Tibial nerve (tissue), 3 donors: ENCODE measurements around the gene MEF2D.

Experiments used
- POLR2A ChIP-seq, 2 donors: fragments of 450-650 bp; IDR thresholded peaks; one replicate each; pipeline ENCODE4 v1.6.1; 2017; ENCODE audit warnings: antibody characterized with exemption in 2 of 2, mild to moderate bottlenecking in 2 of 2, moderate library complexity in 2 of 2
- TF ChIP-seq, protein P1 (sequence below), 5 experiments: fragments of 200-600 bp in 3 of 5; fragments of 450-650 bp in 2 of 5; sonication (generic) in 3 of 5; IDR thresholded peaks; one replicate each; pipeline ENCODE4 v1.5.1; 2016 to 2019; ENCODE audit warnings: antibody characterized with exemption in 5 of 5, mild to moderate bottlenecking in 3 of 5, moderate library complexity in 2 of 5

DNA sequence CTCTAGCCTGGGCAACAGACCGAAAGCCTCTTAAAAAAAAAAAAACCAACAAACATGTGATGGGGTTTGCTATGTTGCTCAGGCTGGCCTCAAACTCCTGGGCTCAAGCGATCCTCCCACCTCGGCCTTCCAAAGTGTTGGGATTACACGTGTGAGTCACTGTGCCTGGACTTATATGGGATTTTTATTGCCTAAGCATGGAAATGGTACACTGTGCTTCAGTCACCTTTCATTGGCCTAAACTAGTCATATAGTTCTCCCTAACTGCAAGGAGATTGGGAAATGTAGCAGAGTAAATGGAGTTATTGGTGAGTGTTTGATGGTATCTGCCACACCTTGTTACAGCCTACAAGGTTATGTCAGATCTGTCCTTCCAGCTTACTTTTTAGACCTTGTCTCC is 17.2 kb upstream of the MEF2D start:
- TF ChIP-seq, protein P1, sequence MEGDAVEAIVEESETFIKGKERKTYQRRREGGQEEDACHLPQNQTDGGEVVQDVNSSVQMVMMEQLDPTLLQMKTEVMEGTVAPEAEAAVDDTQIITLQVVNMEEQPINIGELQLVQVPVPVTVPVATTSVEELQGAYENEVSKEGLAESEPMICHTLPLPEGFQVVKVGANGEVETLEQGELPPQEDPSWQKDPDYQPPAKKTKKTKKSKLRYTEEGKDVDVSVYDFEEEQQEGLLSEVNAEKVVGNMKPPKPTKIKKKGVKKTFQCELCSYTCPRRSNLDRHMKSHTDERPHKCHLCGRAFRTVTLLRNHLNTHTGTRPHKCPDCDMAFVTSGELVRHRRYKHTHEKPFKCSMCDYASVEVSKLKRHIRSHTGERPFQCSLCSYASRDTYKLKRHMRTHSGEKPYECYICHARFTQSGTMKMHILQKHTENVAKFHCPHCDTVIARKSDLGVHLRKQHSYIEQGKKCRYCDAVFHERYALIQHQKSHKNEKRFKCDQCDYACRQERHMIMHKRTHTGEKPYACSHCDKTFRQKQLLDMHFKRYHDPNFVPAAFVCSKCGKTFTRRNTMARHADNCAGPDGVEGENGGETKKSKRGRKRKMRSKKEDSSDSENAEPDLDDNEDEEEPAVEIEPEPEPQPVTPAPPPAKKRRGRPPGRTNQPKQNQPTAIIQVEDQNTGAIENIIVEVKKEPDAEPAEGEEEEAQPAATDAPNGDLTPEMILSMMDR (IDR thresholded peaks at IDR 0.05) = no peak
- no peak for TF ChIP-seq POLR2A (IDR thresholded peaks at IDR 0.05)
